Measurements from ENCODE around the gene TEX12.

The TEX12 gene

DNA sequence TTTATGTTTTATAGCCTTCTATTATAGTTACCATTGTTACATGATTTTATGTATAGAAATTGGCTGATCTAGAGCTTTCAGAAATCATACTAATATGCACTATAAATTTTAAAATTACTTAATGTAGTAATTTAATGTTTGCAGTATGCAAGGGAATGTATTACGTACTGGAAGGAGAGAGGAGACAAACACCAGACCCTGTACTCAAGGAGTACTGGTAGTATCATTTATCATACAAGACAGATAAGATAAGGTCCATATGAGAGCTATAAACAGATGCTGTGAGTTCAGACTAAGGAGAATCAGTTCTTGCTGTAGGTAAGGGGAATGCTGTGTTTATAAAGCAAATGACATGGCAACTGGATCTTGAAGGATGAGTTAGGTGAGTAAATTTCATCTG is 8.9 kb downstream of the TEX12 start:
- H3K27me3 ChIP-seq (ENCODE audit: insufficient read depth, low read depth), result no peaks in the 10 kb centered on the region
- no peak overlapping the region for H3K27ac ChIP-seq
- H3K4me2 ChIP-seq, result no peak overlapping the region
- no peaks in the 10 kb centered on the region for H3K4me1 ChIP-seq (ENCODE audit: low read depth, poor library complexity, severe bottlenecking)
- H3K9ac ChIP-seq, result no peak overlapping the region
- H2AFZ ChIP-seq (ENCODE audit: low read depth), result no peak overlapping the region
- no peaks in the 10 kb centered on the region for H3K79me2 ChIP-seq (ENCODE audit: insufficient read depth, low read depth)
- H3K4me3 ChIP-seq (IDR thresholded peaks at IDR 0.05; ENCODE audit: insufficient read depth, low read depth, low read length), result no peak overlapping the region
- H4K20me1 ChIP-seq (ENCODE audit: insufficient read depth), result no peaks in the 10 kb centered on the region
- TF ChIP-seq, protein P1, sequence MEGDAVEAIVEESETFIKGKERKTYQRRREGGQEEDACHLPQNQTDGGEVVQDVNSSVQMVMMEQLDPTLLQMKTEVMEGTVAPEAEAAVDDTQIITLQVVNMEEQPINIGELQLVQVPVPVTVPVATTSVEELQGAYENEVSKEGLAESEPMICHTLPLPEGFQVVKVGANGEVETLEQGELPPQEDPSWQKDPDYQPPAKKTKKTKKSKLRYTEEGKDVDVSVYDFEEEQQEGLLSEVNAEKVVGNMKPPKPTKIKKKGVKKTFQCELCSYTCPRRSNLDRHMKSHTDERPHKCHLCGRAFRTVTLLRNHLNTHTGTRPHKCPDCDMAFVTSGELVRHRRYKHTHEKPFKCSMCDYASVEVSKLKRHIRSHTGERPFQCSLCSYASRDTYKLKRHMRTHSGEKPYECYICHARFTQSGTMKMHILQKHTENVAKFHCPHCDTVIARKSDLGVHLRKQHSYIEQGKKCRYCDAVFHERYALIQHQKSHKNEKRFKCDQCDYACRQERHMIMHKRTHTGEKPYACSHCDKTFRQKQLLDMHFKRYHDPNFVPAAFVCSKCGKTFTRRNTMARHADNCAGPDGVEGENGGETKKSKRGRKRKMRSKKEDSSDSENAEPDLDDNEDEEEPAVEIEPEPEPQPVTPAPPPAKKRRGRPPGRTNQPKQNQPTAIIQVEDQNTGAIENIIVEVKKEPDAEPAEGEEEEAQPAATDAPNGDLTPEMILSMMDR (conservative IDR thresholded peaks at IDR 0.05; ENCODE audit: low read depth, low read length), result no peak
- no peaks in the 10 kb centered on the region for H3K36me3 ChIP-seq (ENCODE audit: insufficient read depth)

DNA sequence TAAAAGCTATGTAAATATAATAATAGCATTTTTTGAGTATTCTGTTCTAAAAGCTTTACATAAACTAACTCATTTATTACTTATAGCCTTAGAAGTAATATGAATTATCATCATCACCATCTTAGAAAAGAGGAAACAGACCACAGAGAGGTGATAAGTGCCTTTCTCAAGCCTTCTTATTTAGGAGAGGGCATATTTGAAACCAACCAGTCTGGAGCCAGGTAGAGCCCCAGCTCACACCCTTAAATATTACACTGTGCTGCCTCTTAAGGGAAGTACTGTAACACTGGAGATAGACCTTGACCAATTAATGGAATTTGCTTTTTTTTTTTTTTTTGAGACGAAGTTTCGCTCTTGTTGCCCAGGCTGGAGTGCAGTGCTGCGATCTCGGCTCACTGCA is 10.4 kb downstream of the TEX12 start:
- H4K20me1 ChIP-seq (ENCODE audit: insufficient read depth), result no peaks in the 10 kb centered on the region
- no peaks in the 10 kb centered on the region for H3K27me3 ChIP-seq (ENCODE audit: insufficient read depth, low read depth)
- TF ChIP-seq, protein P1 (conservative IDR thresholded peaks at IDR 0.05; ENCODE audit: low read depth, low read length), result no peak
- H3K4me3 ChIP-seq (IDR thresholded peaks at IDR 0.05; ENCODE audit: insufficient read depth, low read depth, low read length), result no peak overlapping the region
- H3K4me2 ChIP-seq, result no peak overlapping the region
- no peak overlapping the region for H3K27ac ChIP-seq
- no peaks in the 10 kb centered on the region for H3K36me3 ChIP-seq (ENCODE audit: insufficient read depth)
- H3K4me1 ChIP-seq (ENCODE audit: low read depth, poor library complexity, severe bottlenecking), result no peaks in the 10 kb centered on the region
- H2AFZ ChIP-seq (ENCODE audit: low read depth), result no peak overlapping the region
- no peaks in the 10 kb centered on the region for H3K79me2 ChIP-seq (ENCODE audit: insufficient read depth, low read depth)
- H3K9ac ChIP-seq, result no peak overlapping the region

GRCh38 chr11:112178428-112178827 is 11.3 kb downstream of the TEX12 start:
- H3K36me3 ChIP-seq (ENCODE audit: insufficient read depth), result no peaks in the 10 kb centered on the region
- H3K4me2 ChIP-seq, result no peak overlapping the region
- H3K27ac ChIP-seq, result no peak overlapping the region
- H4K20me1 ChIP-seq (ENCODE audit: insufficient read depth), result no peaks in the 10 kb centered on the region
- H3K27me3 ChIP-seq (ENCODE audit: insufficient read depth, low read depth), result no peaks in the 10 kb centered on the region
- no peaks in the 10 kb centered on the region for H3K4me1 ChIP-seq (ENCODE audit: low read depth, poor library complexity, severe bottlenecking)
- TF ChIP-seq, protein P1 (conservative IDR thresholded peaks at IDR 0.05; ENCODE audit: low read depth, low read length), result no peak
- no peak overlapping the region for H3K9ac ChIP-seq
- no peak overlapping the region for H2AFZ ChIP-seq (ENCODE audit: low read depth)
- H3K79me2 ChIP-seq (ENCODE audit: insufficient read depth, low read depth), result no peaks in the 10 kb centered on the region
- H3K4me3 ChIP-seq (IDR thresholded peaks at IDR 0.05; ENCODE audit: insufficient read depth, low read depth, low read length), result no peak overlapping the region

GRCh38 chr11:112178936-112179335 is 11.8 kb downstream of the TEX12 start:
- H3K4me2 ChIP-seq, result no peak overlapping the region
- no peaks in the 10 kb centered on the region for H3K4me1 ChIP-seq (ENCODE audit: low read depth, poor library complexity, severe bottlenecking)
- no peaks in the 10 kb centered on the region for H4K20me1 ChIP-seq (ENCODE audit: insufficient read depth)
- H3K36me3 ChIP-seq (ENCODE audit: insufficient read depth), result no peaks in the 10 kb centered on the region
- no peak overlapping the region for H3K4me3 ChIP-seq (IDR thresholded peaks at IDR 0.05; ENCODE audit: insufficient read depth, low read depth, low read length)
- no peaks in the 10 kb centered on the region for H3K27me3 ChIP-seq (ENCODE audit: insufficient read depth, low read depth)
- no peak overlapping the region for H3K27ac ChIP-seq
- H3K9ac ChIP-seq, result no peak overlapping the region
- TF ChIP-seq, protein P1 (conservative IDR thresholded peaks at IDR 0.05; ENCODE audit: low read depth, low read length), result no peak
- H2AFZ ChIP-seq (ENCODE audit: low read depth), result no peak overlapping the region
- no peaks in the 10 kb centered on the region for H3K79me2 ChIP-seq (ENCODE audit: insufficient read depth, low read depth)
